ENCODE data around the gene WDR73.
"Not testable (repeated sequence)": the region's sequence is repeated elsewhere in the genome, so short reads cannot be mapped to it uniquely, and the experiment has no call there.

The WDR73 gene

DNA sequence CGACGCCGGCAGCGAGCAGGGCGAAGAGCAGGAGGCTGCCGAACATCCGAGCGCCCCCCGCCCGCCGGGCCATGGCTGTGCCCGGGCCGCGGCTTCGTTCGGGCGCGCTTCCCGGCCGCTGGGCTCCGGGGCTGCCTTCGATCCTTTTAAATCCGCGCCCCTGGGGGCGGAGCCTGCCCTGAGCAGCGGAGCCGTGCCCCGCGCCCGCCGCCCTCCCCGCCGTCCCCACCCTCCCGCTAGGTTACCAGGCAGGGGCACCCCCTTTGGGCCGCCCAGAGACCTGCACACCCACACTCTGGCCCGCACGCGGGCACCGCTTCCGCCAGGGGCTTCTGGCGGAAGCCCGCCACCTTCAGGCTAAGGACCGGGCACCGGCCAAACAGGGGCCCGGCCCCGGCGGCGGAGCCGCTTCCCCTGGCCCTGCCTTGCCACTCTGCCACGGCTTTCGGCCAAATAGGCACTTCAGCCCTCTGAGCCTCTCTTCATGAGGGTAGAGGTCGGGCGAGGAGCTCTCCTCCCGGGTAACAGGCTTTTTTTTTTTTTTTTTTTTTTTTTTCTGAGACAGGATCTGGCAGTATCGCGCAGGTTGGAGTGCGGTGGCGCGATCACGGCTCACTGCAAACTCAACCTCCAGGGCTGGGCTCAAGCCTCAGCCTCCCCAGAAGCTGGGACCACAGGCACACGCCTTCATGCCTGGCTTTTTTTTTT, 4.2 kb upstream of the WDR73 start, which contains the start of gene NMB:
Gene NMB (minus strand): TSS at position 120 of the 708 bp plus-strand sequence. CDS start 47 bp downstream, at position 73.
- H3K4me3 ChIP-seq (ENCODE audit: low read depth, low read length): peak within 1 kb of the TSS; percentile 37

DNA sequence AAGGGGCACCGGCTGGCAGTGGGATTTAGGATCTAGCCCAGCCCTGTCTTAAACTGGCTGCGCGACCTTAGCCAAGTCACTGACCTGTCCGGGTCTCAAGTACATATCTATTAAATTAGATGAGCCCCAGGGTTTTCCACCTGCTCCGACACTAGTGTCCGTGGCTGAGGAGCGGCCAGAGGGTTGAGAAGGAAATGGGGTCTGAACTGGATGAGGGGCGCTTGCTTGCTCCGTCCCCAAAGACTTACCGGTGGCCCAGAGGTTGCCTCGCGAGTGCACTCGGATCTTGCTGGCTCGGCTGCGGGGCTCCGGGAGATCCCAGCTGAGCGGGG, 3.6 kb upstream of the WDR73 start:
- peak overlapping the region; percentile 37 for H3K4me3 ChIP-seq (ENCODE audit: low read depth, low read length)

DNA sequence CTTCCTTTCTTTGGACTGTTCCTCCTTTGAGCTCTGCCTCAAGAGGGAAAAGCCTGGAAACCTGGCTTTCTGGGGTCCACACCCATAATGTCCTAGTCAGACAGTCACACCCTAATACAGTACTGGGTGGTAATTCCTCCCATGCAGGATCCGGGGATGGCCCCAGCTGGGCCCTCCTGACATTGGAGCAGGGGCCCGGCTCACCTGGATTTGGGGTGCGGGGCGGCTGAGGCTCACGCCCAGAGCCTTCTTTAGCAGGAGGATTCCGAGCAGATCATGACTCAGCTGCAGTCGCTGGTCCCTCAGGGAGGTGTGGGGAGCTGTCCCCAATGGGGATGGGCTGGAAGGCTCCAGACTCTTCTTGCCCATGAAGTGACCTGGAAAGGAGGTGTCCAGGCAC, 2.9 kb upstream of the WDR73 start:
- H3K4me3 ChIP-seq (ENCODE audit: low read depth, low read length): no peak overlapping the region

DNA sequence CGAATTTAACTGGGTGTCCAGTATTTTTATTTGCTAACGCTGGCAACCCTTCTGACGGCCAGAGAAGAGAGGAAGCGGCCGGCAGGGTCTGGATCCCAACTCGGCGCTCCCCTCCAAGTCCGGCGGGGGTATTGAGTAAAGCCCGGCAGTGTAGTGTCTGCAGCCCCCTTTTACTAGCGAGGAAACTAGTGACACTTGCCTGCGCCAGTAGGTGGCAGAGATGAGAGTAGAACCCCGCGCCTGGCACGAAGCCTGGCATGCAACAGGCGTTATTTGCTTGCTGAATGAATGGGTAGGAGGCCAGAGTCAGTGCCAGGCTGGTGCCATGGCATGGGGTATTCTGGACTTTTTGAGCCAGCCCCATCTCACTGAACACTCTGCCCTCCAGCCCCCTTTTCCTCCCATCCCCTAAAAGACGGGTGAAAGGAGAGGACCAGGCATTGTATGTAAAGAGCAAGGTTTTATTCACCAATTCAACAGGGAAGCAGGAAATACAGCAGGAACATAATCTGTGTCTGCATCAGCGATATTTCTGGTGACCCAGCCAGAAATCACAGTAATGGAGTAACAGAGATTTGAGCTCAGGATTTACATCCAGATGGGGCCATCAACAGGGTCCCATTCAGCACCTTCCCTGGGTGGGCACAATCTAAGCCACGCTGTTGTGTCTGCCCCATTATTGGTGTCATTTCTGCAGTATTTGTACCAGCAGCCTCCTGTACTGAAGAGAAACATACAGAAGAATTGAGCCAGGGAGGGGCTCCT, 788 bp upstream of the WDR73 start:
- H3K4me3 ChIP-seq (ENCODE audit: low read depth, low read length): peak overlapping the region; percentile 80

DNA sequence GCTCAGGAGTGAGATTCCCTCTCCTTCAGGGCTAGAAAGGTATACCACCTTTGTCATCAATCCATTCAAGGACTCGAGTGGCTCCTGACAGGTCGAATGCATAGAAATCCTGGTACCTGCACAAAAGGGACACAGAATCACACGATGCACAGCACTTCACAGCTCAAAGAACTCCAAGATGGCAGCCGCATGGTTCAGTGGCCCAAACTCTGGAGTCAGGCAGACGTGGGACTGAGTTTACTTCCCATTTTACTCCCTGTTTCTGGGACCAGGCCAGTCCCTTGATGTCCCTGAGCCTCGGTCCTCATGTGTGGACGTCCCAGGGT, 536 bp downstream of the WDR73 start:
- H3K4me3 ChIP-seq (ENCODE audit: low read depth, low read length): peak overlapping the region; percentile 80

DNA sequence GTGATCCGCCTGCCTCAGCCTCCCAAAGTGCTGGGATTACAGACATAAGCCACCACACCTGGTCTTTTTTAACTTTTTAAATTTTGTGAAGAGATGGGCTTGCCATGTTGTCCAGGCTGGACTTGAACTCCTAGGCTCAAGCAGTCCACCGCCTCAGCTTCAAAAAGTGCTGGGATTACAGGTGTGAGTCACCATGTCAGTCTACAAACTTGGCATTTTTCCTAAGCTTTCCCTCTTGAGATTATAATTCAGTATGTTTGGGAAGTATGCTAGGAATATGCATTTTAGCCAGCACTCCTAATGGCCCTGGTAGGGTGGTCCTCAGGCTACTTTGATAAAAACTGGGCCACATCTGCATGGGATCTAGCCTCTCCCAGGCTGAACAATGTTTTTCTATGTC, 4.4 kb downstream of the WDR73 start:
- H3K4me3 ChIP-seq (ENCODE audit: low read depth, low read length): no peak overlapping the region

DNA sequence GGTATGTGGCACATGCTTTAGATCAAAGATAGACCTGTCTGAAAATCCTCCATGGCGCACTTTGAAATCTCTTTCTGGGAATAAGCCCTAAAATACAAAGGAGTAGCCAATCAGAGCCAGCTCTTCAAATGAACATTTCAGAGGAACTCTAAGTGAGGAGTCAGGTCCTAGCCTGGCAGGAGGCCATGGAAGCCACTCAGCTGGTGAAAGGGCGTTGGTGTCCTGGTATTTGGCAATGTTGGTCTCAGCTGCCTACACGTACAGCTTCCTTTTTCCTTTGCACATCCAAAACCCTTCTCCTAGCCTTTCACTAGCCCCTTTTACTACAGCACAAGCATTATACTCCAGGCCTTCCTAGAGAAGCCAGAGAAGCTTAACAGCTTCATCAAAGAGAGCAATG, 5.5 kb downstream of the WDR73 start:
- H3K4me3 ChIP-seq (ENCODE audit: low read depth, low read length): no peak overlapping the region

DNA sequence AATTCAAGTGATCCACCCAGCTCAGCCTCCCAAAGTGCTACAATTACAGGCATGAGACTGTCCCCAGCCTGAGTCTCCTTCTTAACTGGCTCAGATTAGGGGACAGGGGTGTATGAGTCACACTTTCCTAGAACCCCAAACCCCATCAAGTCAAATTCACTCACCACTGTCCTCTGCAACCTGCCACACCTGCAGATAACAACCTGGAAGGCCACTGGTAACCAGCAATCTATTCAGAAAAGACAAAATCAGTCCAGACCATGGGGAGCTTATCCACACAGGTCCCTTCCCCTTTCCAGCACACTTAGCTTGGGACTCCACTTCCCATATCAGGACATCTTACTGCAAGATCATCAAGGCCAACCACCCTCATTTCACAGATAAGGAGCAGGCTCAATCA, 6.4 kb downstream of the WDR73 start:
- no peak overlapping the region for H3K4me3 ChIP-seq (ENCODE audit: low read depth, low read length)

DNA sequence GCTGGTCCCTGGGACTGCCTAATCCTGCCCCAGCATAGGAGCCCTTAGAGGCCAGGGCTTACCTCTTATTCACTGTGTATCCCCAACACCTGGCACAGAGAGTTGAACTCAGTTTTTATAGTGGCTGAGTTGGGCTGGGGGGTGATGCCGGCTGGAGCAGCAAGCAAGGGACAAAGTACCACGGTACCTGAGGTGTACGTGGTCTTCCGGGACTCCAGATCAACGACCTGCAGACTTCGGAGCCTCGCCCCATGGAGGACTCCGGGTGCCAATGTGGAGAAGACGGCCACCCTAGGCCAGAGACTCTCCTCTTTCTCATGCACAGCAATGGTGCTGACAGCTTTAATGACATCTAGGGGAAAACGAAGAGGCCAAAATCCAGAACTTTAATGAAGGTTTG, 8.1 kb downstream of the WDR73 start:
- H3K4me3 ChIP-seq (ENCODE audit: low read depth, low read length): no peak overlapping the region

DNA sequence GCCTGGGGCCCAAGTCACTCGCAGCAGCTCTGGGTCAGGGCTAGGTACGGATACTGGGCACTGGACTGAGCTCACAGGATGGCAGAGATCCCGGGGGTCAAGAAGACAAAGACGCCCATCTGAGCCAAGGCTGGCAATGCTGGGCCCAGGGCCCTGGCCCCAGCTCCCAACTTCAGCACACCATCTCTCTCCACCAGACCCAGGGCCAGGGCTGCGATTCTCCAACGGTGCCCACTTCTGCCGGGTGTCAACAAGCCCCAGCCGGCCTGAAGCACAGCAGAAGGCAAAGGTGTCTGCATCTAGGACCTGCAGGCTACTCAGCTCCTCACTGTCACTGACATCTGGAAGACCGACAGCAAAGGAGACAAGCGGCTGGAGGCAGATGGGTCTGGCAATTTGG, 8.6 kb downstream of the WDR73 start:
- H3K4me3 ChIP-seq (ENCODE audit: low read depth, low read length): no peak overlapping the region

DNA sequence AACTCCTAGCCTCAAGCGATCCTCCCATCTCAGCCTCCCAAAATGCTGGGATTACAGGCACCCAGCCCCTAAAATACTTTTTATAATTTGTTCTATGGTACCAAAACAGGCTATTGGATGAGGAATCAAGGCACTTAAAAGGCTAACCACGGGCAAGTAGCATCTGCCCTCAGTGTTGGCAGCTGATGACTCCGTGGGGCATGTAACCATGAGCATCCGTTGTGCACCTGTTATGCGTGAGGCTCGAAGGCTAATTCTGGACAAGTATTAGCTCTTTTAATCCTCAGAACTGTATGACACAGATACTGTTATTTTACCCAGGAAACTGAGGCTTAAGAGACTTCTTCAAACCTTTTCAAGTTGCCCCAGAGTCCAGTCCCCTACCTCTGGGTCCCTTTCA, 10.2 kb downstream of the WDR73 start:
- no peak overlapping the region for H3K4me3 ChIP-seq (ENCODE audit: low read depth, low read length)

DNA sequence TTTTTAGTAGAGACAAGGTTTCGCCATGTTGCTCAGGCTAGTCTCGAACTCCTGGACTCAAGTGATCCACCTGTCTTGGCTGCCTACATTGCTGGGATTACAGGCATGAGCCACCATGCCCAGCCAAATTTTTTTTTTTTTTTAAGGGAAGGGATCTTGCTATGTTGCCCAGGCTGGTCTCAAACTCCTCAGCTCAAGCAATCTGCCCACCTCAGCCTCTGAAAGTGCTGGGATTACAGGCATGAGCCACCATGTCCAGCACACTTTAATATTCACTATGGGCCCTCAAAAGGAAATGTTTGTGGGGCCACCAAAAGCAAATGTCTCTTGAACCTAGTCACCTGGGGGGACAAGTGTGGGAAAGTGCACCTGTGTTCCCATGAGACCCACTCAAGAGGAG, 11.4 kb downstream of the WDR73 start:
- not testable (repeated sequence) for H3K4me3 ChIP-seq (ENCODE audit: low read depth, low read length)

DNA sequence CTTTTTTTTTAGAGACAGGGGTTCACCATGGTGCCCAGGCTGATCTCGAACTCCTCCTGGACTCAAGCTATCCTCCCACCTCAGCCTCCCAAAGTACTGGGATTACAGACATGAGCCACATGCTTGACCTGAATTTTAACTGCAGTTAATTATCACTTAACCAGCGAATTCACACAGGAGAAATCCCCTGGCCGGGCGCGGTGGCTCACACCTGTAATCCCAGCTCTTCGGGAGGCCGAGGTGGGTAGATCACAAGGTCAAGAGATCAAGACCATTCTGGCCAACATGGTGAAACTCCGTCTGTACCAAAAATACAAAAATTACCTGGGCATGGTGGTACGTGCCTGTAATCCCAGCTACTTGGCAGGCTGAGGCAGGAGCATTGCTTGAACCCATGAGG, 12.2 kb downstream of the WDR73 start:
- not testable (repeated sequence) for H3K4me3 ChIP-seq (ENCODE audit: low read depth, low read length)

DNA sequence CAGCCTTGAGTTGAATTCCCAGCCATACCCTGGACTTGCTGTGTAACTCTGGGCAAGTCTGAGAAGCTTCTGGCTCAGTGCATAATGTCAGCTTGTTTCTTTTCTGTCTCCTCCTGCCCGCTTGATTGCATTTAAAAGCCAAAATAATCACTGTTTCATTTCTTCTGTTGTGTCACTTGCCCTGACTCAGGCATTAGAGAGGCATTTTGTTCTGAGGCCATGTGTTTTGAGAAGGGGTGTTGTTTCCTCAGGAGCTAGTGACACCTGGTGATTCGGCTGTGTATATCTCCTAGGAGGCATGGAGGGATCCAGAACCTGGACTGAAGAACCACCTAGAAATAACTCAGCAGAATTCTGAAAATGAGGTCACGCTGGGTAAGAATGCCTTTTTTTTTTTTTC, 16.0 kb downstream of the WDR73 start:
- no peak overlapping the region for H3K4me3 ChIP-seq (ENCODE audit: low read depth, low read length)

DNA sequence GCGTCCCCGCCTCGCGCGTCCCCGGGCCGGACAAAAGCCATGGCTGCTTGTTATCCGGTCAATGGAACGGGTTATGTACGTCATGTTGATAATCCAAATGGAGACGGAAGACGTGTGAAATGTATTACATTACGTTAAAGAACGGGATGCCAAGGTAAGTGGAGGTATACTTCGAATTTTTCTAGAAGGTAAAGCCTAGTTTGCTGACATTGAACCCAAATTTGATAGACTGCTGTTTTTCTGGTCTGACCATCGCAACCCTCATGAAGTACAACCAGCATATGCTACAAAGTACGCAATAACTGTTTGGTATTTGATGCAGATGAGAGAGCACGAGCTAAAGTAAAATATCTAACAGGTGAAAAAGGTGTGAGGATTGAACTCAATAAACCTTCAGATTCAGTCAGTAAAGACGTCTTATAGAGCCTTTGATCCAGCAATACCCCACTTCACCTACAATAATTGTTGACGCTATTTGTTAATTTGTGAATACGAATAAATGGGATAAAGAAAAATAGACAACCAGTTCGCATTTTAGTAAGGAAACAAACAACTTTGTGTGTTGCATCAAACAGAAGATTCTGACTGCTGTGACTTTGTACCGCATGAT, 19.8 kb downstream of the WDR73 start:
- peak overlapping the region; percentile 50 for H3K4me3 ChIP-seq (ENCODE audit: low read depth, low read length)

DNA sequence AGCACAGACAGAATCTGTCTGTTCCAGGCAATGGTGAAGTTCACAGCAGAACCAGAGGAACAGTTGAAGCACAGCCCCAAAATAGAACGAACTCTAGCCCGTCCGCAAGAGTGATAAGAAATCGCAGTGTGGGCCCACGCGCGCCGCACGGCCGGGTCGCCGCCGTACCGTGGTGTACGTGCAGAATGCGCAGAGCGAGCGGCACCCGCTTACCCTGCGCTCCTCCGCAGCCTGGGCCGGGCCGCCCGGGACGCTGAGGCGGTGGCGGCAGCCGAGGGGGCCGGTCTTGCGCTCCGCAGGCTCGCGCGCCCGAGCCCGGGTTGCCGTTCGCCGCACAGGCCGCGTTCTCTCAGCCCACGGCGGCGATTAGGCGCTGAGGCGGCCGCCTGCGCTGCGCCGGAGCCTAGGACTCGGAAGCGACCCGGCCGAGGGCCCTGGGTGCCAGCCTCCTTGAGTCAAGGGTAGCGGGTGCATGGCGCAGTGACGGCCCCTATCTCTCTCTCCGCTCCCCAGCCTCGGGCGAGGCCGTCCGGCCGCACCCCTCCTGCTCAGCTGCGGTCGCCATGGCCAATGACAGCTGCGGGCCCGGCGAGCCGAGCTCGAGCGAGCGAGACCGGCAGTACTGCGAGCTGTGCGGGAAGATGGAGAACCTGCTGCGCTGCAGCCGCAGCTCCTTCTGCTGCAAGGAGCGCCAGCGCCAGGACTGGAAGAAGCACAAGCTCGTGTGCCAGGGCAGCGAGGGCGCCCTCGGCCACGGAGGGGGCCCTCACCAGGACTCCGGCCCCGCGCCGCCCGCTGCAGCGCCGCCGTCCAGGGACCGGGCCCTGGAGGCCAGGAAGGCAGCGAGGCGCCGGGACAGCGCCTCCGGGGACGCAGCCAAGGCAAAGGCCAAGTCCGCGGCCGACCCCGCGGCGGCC, 20.5 kb downstream of the WDR73 start:
- peak overlapping the region; percentile 50 for H3K4me3 ChIP-seq (ENCODE audit: low read depth, low read length)

DNA sequence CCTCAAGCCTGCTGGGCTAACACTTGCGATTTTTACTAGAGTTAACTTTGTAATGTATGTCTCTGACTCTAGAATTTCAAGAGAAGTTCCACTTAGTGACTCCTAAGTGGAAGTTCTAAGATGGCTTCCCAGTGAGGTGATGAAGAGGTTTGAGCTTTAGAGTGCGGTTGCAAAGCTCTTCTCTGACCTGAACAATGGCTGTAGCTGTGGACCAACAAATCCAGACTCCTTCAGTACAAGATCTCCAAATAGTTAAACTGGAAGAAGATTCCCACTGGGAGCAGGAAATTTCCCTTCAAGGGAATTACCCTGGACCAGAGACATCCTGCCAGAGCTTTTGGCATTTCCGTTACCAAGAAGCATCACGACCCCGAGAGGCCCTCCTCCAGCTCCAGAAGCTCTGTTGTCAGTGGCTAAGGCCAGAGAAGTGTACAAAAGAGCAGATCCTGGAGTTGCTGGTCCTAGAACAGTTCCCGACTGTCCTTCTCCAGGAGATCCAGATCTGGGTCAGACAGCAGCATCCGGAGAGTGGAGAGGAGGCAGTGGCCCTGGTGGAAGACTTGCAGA, 22.3 kb downstream of the WDR73 start:
- H3K4me3 ChIP-seq (ENCODE audit: low read depth, low read length): peak overlapping the region; percentile 41

DNA sequence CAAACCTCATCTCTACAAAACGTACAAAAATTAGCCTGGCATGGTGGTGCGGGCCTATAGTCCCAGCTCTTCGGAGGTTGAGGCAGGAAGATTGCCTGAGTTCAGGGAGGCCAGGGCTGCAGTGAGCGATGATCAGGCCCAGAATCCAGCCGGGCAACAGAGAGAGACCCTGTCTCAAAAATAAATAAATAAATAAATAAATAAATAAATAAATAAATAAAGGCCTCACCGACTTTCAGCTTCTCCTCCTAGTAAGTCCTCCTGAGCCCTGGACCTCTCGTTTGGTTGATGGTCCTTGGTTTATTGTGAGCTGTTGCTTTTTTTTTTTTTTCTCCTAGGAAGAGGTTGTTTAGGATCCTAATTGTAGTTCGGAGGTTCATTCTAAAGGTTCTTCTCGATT, 25.1 kb downstream of the WDR73 start:
- no peak overlapping the region for H3K4me3 ChIP-seq (ENCODE audit: low read depth, low read length)

DNA sequence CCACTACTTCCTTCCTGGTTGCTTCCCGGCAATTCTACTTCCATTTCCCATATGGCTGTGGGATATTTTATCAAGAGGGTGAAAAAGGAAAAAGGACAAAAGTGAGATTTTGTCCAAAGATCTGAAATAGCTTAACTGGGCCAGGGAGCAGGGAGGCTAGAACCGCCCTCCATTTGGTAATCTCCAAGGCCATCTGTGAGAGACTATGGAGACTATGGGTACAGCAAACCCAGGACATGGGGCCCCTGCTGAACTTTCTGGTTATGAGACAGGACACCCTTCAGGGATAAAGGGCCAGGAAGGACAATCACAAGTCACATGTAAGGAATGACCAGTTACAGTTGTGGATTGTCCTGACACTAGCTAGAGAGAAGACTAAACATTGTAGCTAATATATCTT, 29.0 kb downstream of the WDR73 start:
- H3K4me3 ChIP-seq (ENCODE audit: low read depth, low read length): no peak overlapping the region

DNA sequence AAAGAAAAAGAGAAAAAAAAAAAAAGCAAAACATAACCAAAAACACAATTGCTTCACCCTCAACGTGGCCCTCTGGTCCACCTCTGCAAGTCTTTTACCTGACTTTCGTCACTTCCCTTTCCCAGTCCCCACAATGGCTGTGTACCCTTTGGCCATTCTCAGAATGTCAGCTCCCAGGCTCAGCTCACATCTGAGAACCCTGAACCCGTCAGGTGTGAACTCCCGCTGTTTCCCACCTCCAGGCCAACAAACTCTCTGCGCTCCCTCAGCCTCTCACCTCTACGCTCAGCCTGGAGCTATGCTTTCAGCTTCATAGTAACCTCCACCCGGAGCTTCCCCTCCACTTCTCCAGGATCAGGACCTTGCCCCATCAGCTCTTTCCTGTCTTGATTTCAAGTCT, 29.7 kb downstream of the WDR73 start:
- no peak overlapping the region for H3K4me3 ChIP-seq (ENCODE audit: low read depth, low read length)

DNA sequence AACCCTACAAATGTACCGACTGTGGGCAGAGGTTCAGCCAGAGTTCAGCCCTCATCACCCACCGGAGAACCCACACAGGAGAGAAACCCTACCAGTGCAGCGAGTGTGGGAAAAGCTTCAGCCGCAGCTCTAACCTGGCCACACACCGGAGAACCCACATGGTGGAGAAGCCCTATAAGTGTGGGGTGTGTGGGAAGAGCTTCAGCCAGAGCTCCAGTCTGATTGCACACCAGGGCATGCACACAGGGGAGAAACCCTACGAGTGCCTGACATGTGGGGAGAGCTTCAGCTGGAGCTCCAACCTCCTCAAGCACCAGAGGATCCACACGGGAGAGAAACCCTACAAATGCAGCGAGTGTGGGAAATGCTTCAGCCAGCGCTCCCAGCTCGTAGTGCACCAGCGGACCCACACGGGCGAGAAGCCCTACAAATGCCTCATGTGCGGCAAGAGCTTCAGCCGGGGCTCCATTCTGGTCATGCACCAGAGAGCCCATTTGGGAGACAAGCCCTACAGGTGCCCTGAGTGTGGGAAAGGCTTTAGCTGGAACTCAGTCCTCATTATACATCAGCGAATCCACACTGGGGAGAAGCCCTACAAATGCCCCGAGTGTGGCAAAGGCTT, 32.6 kb downstream of the WDR73 start:
- no peak overlapping the region for H3K4me3 ChIP-seq (ENCODE audit: low read depth, low read length)
